Activated CD4-positive, alpha-beta T cell treated with anti-CD3 and anti-CD28 coated beads, Interleukin-2, amount 50 U/mL, for 48 hours (primary cell): Measurements from ENCODE around the gene TMSB4X.
"Not testable (repeated sequence)": the region's sequence is repeated elsewhere in the genome, so short reads cannot be mapped to it uniquely, and the experiment has no call there.

Experiments
- DNase-seq, 2 experiments: peaks; one replicate each; pipeline ENCODE4 v3.0.0-alpha.2; 2020

Gene TMSB4X

GRCh38 chrX:12997906-12998687 is 23.2 kb downstream of the TMSB4X start:
- no peak for DNase-seq

GRCh38 chrX:12999422-12999821 is 24.5 kb downstream of the TMSB4X start:
- DNase-seq: peak; percentile 43 to 61

DNA sequence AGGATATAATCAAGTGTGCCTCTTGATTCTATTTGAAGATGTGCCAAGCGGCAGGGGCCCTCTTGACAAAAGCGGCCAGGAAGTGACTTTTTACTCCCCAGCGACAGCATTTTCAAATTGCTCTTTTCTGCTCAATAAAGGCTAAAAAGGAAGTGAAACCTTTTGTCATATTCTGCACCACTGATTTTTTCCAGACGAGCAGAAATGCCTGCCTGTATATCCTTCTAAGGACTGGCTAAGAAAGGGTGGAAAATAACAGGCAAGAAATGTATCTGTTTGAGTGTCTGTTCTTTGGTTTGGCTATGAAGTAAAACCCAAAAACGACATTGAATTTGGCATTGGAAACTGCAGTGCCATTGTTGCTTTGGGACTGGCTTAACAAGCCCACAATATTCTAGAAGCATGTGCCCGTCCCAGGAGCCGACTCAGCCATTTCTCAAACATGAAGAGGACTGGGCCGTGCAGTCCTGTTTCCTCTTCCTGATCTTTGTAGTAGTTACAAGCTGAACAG is 25.4 kb downstream of the TMSB4X start:
- peak in 1 of 2 experiments; percentile 41 for DNase-seq

DNA sequence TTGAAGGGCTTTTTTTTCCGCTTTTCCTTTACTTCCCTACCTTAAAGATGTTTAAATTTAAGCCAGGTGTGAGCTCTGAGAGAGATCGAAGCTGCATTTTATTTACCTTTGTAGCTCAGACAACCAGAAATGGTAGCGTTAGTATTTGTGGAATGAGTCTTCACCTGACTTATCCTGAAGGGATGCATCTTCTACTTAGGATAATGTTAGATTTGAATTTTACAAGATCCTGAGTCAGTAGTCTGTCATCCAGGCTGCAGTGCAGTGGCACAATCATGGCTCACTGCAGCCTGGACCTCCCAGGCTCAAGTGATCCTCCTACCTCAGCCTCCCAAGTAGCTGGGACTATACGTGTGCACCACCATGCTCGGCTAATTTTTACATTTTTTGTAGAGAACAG is 26.2 kb downstream of the TMSB4X start:
- DNase-seq: no peak

DNA sequence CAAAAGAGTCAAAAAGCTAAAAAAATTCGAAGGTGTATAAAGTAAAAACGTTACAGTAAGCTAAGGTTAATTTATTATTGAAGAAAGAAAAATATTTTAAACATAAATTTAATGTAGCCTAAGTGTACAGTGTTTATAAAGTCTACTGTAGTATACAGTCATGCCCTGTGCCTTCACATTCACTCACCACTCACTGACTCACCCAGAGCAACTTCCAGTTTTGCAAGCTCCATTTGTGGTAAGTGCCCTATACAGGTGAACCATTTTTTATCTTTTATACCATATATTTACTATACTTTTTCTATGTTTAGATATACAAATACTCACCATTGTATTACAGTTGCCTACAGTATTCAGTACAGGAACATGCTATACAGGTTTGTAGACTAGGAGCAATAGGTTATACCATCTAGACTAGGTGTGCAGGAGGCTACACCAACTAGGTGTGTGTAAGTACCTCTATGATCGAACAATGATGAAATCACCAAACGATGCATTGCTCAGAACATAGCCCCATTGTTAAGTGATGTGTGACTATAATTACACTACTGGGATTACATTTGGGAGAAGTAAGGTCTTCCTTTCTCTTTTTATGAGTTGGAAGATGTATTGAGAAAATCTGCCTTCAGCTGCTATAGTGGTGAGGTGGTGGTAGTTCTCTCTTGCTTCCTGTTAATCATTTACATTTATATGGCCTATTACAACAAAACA is 27.2 kb downstream of the TMSB4X start:
- no peak for DNase-seq

- DNase-seq: peak; percentile 38 to 47
These were observed 31.0 kb downstream of the TMSB4X start for GRCh38 chrX:13005661-13006473.

DNA sequence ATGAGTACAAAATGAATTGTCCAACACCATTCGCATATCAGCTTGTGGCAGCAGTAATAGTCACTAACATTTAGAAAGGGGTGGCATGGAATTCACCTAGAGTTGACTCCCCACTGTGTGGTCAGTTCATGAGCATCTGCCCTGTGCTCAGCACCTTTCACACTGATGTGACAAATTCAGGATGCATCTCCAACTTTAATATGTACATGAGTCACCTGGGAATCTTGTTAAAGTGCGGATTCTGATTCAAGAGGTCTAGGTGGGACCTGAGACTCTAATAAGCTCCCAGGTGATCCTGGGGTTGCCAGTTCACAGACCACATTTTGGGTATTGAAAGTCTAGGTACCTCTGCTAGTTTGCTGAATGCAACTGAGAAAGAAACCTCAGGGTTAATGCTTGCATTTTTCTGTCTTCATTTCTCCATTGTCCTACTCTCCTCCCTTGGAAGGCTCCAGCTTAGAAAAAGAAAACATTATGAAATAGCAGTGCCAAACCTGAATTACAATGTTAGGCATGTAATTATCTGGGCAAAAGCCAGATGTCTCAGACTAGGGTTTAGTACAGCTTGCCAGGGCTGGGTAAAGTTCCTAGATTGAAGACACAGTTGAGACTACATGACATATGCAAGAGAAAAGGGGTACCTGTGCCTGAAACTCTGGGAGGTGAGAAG is 32.7 kb downstream of the TMSB4X start:
- no peak for DNase-seq

GRCh38 chrX:13008189-13008533 is 33.3 kb downstream of the TMSB4X start:
- no peak for DNase-seq

GRCh38 chrX:13008851-13009250 is 33.9 kb downstream of the TMSB4X start:
- no peak for DNase-seq

DNA sequence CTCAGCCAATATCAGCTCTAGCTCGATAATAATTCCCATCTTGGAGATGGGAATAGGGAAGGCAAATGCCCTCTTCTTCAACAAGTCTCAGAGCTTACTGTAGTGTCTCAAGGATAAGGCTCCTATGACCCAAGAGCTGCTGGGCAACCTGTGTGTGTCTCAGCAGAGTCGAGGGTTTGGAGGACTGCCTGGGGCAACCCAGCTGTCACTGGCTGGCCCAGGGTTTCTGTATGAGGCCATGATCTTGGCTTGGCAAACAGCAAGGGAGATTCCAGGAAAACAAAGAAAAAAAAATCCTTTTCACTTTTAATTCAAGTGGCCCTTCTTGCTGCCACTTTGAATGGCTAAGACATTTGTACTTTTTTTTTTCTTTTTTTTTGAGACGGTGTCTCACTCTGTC is 34.4 kb downstream of the TMSB4X start:
- no peak for DNase-seq

- DNase-seq: no peak
These were observed 34.9 kb downstream of the TMSB4X start for GRCh38 chrX:13009844-13010243.

DNA sequence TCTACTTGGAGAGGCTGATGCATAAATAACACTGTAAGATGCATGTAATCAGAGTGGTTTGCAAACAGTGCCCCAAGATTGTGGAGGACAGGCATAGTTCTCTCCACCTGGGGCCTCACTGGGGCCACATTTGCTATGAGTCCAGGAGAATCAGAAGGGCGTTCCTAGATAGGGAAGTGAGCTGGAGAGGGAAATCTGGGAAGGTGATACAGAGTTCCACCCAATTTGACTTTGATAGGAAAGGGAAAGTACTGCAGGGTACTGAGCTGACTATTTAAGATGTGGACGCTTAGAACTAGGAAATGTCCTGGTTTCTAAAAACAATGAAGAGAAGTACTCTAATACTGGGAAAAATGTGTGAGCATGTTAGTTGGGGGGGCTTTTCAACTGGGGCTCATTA is 35.6 kb downstream of the TMSB4X start:
- DNase-seq: no peak

GRCh38 chrX:13013363-13014110 is 38.6 kb downstream of the TMSB4X start:
- no peak for DNase-seq

- DNase-seq: no peak
These were observed 39.5 kb downstream of the TMSB4X start for GRCh38 chrX:13014111-13015096.

- no peak for DNase-seq
These were observed 40.8 kb downstream of the TMSB4X start for GRCh38 chrX:13015536-13016236.

DNA sequence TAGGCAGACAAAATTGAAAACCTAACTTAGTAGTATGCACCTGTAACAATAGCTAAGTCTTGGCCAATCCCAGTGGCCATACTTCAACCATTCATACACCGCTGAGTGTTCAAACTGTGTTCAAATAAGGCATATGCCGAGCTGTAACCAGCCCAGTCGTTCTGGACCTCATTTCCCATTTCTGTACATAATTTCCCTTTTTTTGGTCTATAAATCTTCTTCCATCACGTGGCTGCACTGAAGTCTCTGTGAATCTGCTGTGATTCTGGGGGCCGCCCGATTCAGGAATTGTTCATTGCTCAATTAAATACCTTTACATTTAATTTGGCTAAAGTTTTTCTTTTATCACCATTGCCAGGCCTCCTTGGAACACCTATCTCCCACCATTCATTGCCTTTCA is 41.8 kb downstream of the TMSB4X start:
- not testable (repeated sequence) for DNase-seq

DNA sequence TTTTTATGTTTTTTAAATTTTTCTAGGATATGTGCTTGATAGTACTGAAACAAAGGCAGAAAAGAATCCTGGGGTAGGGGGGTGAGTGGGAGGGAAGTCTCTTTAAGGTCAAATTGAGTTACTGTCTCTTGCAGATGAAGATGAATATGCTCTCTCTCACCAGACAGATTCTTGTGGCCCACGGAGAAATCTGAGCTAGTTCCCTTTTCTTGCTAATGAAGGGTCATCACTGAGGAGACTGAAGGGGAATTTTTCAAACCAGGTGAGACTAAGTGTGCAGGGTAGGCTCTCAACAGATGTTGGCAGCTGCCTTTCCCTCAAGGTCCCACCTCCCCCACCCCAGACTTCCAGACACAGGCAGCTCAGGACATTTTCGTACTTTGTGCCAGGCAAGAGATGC is 48.0 kb downstream of the TMSB4X start:
- DNase-seq: no peak

- DNase-seq: no peak
These were observed 48.7 kb downstream of the TMSB4X start for GRCh38 chrX:13023567-13023966.

DNA sequence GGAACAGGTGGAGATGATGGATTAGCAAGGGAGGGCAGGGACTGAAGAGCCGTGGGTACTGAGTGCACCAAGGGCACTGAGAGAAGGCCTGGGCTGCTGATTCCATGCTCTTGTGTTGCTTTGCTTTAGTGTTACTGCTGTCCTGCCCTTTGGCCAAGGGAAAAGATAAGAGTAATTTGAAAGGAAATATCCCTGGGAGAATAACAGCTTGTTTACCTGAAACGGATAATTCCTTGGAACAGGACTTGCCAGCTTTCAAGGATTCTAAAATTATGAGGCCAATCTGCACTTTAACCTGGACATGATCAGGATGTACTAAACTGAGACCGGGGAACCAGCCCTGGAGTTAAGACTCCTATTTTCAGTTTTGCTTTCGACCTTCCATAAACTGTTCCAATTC is 49.1 kb downstream of the TMSB4X start:
- no peak for DNase-seq

DNA sequence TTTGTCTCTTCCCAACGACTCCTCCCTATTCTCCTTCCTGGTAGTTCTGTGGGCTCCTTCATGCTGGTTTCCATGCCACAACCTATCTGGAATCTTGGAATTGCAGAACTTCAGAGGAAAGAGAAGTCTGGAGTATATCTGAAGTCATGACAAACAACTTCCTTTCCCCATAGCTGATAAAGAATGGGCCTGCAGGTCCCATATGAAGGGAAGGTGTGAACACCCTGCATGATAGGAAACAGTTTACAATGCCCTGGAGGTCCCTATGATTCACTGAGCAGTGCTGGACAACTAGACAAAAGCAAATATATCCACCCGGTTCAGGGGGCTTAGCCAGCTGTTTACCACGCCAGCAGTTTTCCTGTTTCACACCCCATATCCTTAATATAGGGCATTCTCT is 50.1 kb downstream of the TMSB4X start:
- no peak for DNase-seq
